LNCAP (cell line): ENCODE measurements around the gene OR6J1.

Experiments used
- CTCF ChIP-seq: fragments of 450-650 bp; IDR thresholded peaks from 2 replicates; pipeline ENCODE4 v1.5.1; 2017; ENCODE audit warnings: mild to moderate bottlenecking

Gene OR6J1

GRCh38 chr14:22668417-22668816 lies 24.3 kb upstream of the OR6J1 start:
- TF ChIP-seq CTCF: no peak

- no peak for TF ChIP-seq CTCF
Observed at GRCh38 chr14:22667881-22668280, 23.7 kb upstream of the OR6J1 start.

GRCh38 chr14:22666203-22666893 lies 22.2 kb upstream of the OR6J1 start:
- no peak for TF ChIP-seq CTCF

- no peak for TF ChIP-seq CTCF
Observed at GRCh38 chr14:22664261-22664660, 20.1 kb upstream of the OR6J1 start.

GRCh38 chr14:22660654-22661053 lies 16.5 kb upstream of the OR6J1 start:
- TF ChIP-seq CTCF: no peak

GRCh38 chr14:22658946-22659345 lies 14.8 kb upstream of the OR6J1 start:
- TF ChIP-seq CTCF: no peak

GRCh38 chr14:22657861-22658260 lies 13.7 kb upstream of the OR6J1 start:
- peak; percentile 60 for TF ChIP-seq CTCF
